ENCODE measurements around the gene DCDC2.

DNA sequence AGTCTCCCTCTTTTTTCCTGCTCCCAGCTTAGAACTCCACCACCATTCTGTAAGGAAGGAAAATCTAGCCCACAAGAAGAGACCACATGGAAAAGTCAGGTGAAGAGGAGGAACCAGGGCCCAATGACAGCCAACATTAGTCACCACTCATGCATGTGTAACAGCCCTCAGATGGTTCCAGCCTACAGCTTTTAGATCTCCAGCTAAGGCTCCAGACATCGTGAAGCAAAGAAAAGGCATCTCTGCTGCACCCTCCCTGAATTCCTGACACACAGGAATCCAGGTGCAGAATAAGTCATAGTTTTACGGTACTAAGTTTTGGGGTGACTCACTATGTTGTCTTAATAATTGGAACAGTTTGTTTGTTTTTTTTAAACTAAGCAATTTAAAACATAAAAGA is 25.5 kb downstream of the DCDC2 start:
- TF ChIP-seq, protein P1, sequence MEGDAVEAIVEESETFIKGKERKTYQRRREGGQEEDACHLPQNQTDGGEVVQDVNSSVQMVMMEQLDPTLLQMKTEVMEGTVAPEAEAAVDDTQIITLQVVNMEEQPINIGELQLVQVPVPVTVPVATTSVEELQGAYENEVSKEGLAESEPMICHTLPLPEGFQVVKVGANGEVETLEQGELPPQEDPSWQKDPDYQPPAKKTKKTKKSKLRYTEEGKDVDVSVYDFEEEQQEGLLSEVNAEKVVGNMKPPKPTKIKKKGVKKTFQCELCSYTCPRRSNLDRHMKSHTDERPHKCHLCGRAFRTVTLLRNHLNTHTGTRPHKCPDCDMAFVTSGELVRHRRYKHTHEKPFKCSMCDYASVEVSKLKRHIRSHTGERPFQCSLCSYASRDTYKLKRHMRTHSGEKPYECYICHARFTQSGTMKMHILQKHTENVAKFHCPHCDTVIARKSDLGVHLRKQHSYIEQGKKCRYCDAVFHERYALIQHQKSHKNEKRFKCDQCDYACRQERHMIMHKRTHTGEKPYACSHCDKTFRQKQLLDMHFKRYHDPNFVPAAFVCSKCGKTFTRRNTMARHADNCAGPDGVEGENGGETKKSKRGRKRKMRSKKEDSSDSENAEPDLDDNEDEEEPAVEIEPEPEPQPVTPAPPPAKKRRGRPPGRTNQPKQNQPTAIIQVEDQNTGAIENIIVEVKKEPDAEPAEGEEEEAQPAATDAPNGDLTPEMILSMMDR (conservative IDR thresholded peaks at IDR 0.05; ENCODE audit: low read length) = no peak
- no peak for TF ChIP-seq EZH2phosphoT487 (IDR thresholded peaks at IDR 0.05; ENCODE audit: borderline replicate concordance, low read depth, low read length)
